Activated naive CD8-positive, alpha-beta T cell treated with anti-CD3 and anti-CD28 coated beads, Interleukin-2, amount 10 ng/mL, durations not matched to agents 7 days and 5 days (primary cell): ENCODE measurements around the gene STX8. TPM values are rescaled to one million over a fixed set of nuclear protein-coding genes. Genes with fewer than 3 reads are reported as not detected.
"Not testable (repeated sequence)": the region's sequence is repeated elsewhere in the genome, so short reads cannot be mapped to it uniquely, and the experiment has no call there.

Experiments
- ATAC-seq: fragments of 150-1000 bp; cut with Tn5 transposase; one replicate; pipeline ENCODE4 v1.10.0; 2021; ENCODE audit warnings: low read depth, moderate library complexity
- POLR2A ChIA-PET: fragments of 350-600 bp; sonication (Branson Sonifier 250); formaldehyde crosslinking; loops from one replicate; lab custom pipeline; 2021; ENCODE audit warnings: antibody characterized with exemption; lab: Charles Lee
- DNase-seq: peaks from one replicate; pipeline ENCODE4 v3.0.0; 2021
- H3K27ac Mint-ChIP-seq: one replicate; pipeline ENCODE4 v1.8.0; 2022; ENCODE audit warnings: mild to moderate bottlenecking, mixed read lengths
- H3K27me3 Mint-ChIP-seq: one replicate; pipeline ENCODE4 v1.8.0; 2022; ENCODE audit warnings: mild to moderate bottlenecking, moderate library complexity, mixed read lengths
- H3K36me3 Mint-ChIP-seq: one replicate; pipeline ENCODE4 v1.8.0; 2021; ENCODE audit warnings: mild to moderate bottlenecking, mixed read lengths
- H3K4me1 Mint-ChIP-seq: one replicate; pipeline ENCODE4 v1.8.0; 2021; ENCODE audit warnings: mixed read lengths
- H3K4me3 Mint-ChIP-seq: one replicate; pipeline ENCODE4 v1.8.0; 2022; ENCODE audit warnings: mild to moderate bottlenecking, moderate library complexity, mixed read lengths
- H3K9me3 Mint-ChIP-seq: one replicate; pipeline ENCODE4 v1.8.0; 2021; ENCODE audit warnings: mixed read lengths
- total RNA-seq, 2 experiments: library from RNA; stranded (reverse); gene quantifications; one replicate each; pipeline ENCODE4 v1.2.3, GENCODE V29; 2021

STX8 gene
- total RNA-seq, 2 experiments from 2014 or later, result 62.6 to 68.9 TPM

GRCh38 chr17:9382626-9383025, 193.0 kb downstream of the STX8 start:
- no peak overlapping the region for H3K4me3 Mint-ChIP-seq
- H3K27me3 Mint-ChIP-seq, result no peaks in the 10 kb centered on the region
- H3K36me3 Mint-ChIP-seq, result peaks cover 9% of the 10 kb centered on the region
- H3K27ac Mint-ChIP-seq, result no peak overlapping the region
- POLR2A ChIA-PET, result no interaction called here
- ATAC-seq (no peak), DNase-seq (no peak)
- H3K4me1 Mint-ChIP-seq, result no peaks in the 10 kb centered on the region
- no peaks in the 10 kb centered on the region for H3K9me3 Mint-ChIP-seq

- DNase-seq, result no peak
- no peaks in the 10 kb centered on the region for H3K4me1 Mint-ChIP-seq
- no peaks in the 10 kb centered on the region for H3K27me3 Mint-ChIP-seq
- no peaks in the 10 kb centered on the region for H3K9me3 Mint-ChIP-seq
- POLR2A ChIA-PET, result no interaction called here
- peaks cover 18% of the 10 kb centered on the region for H3K36me3 Mint-ChIP-seq
- H3K4me3 Mint-ChIP-seq, result no peak overlapping the region
- ATAC-seq, result no peak
- H3K27ac Mint-ChIP-seq, result no peak overlapping the region
Observed at GRCh38 chr17:9381068-9381467, 194.6 kb downstream of the STX8 start.

- H3K4me3 Mint-ChIP-seq, result no peak overlapping the region
- no peaks in the 10 kb centered on the region for H3K4me1 Mint-ChIP-seq
- no peak overlapping the region for H3K27ac Mint-ChIP-seq
- no peak for ATAC-seq
- DNase-seq, result no peak
- POLR2A ChIA-PET, result no interaction called here
- H3K27me3 Mint-ChIP-seq, result no peaks in the 10 kb centered on the region
- H3K9me3 Mint-ChIP-seq, result no peaks in the 10 kb centered on the region
- H3K36me3 Mint-ChIP-seq, result peaks cover 21% of the 10 kb centered on the region
Observed at GRCh38 chr17:9380361-9380760, 195.3 kb downstream of the STX8 start.

- POLR2A ChIA-PET, H3K27ac Mint-ChIP-seq: not testable (repeated sequence)
- peaks cover 18% of the 10 kb centered on the region for H3K36me3 Mint-ChIP-seq
Observed at GRCh38 chr17:9376177-9376576, 199.4 kb downstream of the STX8 start.

GRCh38 chr17:9371019-9371418, 204.6 kb downstream of the STX8 start:
- no peak for ATAC-seq
- POLR2A ChIA-PET, result no interaction called here
- Mint-ChIP-seq H3K4me3 (no peak overlapping the region), H3K9me3 (no peaks in the 10 kb centered on the region), H3K4me1 (no peaks in the 10 kb centered on the region), H3K27me3 (no peaks in the 10 kb centered on the region), H3K27ac (no peak overlapping the region), H3K36me3 (peaks cover 2% of the 10 kb centered on the region)
- no peak for DNase-seq

More at GRCh38 chr17:9376177-9376576, 199.4 kb downstream of the STX8 start:
- H3K27me3 Mint-ChIP-seq, DNase-seq, H3K4me3 Mint-ChIP-seq, H3K4me1 Mint-ChIP-seq, ATAC-seq, H3K9me3 Mint-ChIP-seq: not testable (repeated sequence)

GRCh38 chr17:9370467-9370866, 205.2 kb downstream of the STX8 start:
- Mint-ChIP-seq H3K27me3 (no peaks in the 10 kb centered on the region), H3K36me3 (no peaks in the 10 kb centered on the region), H3K27ac (no peak overlapping the region), H3K4me1 (no peaks in the 10 kb centered on the region), H3K9me3 (no peaks in the 10 kb centered on the region), H3K4me3 (no peak overlapping the region)
- ATAC-seq (no peak), DNase-seq (no peak)
- POLR2A ChIA-PET, result no interaction called here

- no peaks in the 10 kb centered on the region for H3K36me3 Mint-ChIP-seq
- no peak overlapping the region for H3K27ac Mint-ChIP-seq
Observed at GRCh38 chr17:9368631-9369030, 207.0 kb downstream of the STX8 start.

GRCh38 chr17:9367156-9367555, 208.5 kb downstream of the STX8 start:
- Mint-ChIP-seq H3K9me3 (no peaks in the 10 kb centered on the region), H3K27ac (no peak overlapping the region), H3K4me1 (no peaks in the 10 kb centered on the region), H3K27me3 (no peaks in the 10 kb centered on the region), H3K36me3 (no peaks in the 10 kb centered on the region), H3K4me3 (no peak overlapping the region)
- no peak for DNase-seq
- POLR2A ChIA-PET, result no interaction called here
- ATAC-seq, result no peak

More at GRCh38 chr17:9368631-9369030, 207.0 kb downstream of the STX8 start:
- Mint-ChIP-seq H3K4me3 (no peak overlapping the region), H3K27me3 (no peaks in the 10 kb centered on the region), H3K9me3 (no peaks in the 10 kb centered on the region), H3K4me1 (no peaks in the 10 kb centered on the region)
- ATAC-seq (no peak), DNase-seq (no peak)
- POLR2A ChIA-PET, result no interaction called here

GRCh38 chr17:9364837-9365430, 210.7 kb downstream of the STX8 start:
- no peak for DNase-seq
- Mint-ChIP-seq H3K27ac (no peak overlapping the region), H3K9me3 (no peaks in the 10 kb centered on the region), H3K4me3 (no peak overlapping the region), H3K27me3 (no peaks in the 10 kb centered on the region), H3K36me3 (no peaks in the 10 kb centered on the region), H3K4me1 (no peaks in the 10 kb centered on the region)
- POLR2A ChIA-PET, result no interaction called here
- no peak for ATAC-seq

GRCh38 chr17:9363440-9364350, 211.9 kb downstream of the STX8 start:
- POLR2A ChIA-PET, result interaction anchor here (0.6 kb wide), 1 partner anchor 644 kb away, joined by 4 read pairs; no protein-coding TSS in a partner anchor
- no peak overlapping the region for H3K27ac Mint-ChIP-seq
- no peaks in the 10 kb centered on the region for H3K27me3 Mint-ChIP-seq
- DNase-seq, result no peak
- no peak overlapping the region for H3K4me3 Mint-ChIP-seq
- H3K4me1 Mint-ChIP-seq, result no peaks in the 10 kb centered on the region
- no peaks in the 10 kb centered on the region for H3K36me3 Mint-ChIP-seq
- H3K9me3 Mint-ChIP-seq, result no peaks in the 10 kb centered on the region
- no peak for ATAC-seq

- peaks cover 2% of the 10 kb centered on the region for H3K4me1 Mint-ChIP-seq
- DNase-seq, result no peak
- no peaks in the 10 kb centered on the region for H3K36me3 Mint-ChIP-seq
- POLR2A ChIA-PET, result no interaction called here
- ATAC-seq, result no peak
- no peak overlapping the region for H3K4me3 Mint-ChIP-seq
- no peak overlapping the region for H3K27ac Mint-ChIP-seq
- H3K27me3 Mint-ChIP-seq, result no peaks in the 10 kb centered on the region
- H3K9me3 Mint-ChIP-seq, result no peaks in the 10 kb centered on the region
Observed at GRCh38 chr17:9361188-9361955, 214.2 kb downstream of the STX8 start.

GRCh38 chr17:9360677-9361081, 214.9 kb downstream of the STX8 start:
- POLR2A ChIA-PET, result no interaction called here

GRCh38 chr17:9356488-9356911, 219.1 kb downstream of the STX8 start:
- Mint-ChIP-seq H3K9me3 (no peaks in the 10 kb centered on the region), H3K27ac (no peak overlapping the region), H3K4me3 (no peak overlapping the region), H3K4me1 (peaks cover 3% of the 10 kb centered on the region), H3K36me3 (no peaks in the 10 kb centered on the region), H3K27me3 (no peaks in the 10 kb centered on the region)
- DNase-seq, result no peak
- ATAC-seq, result no peak
- POLR2A ChIA-PET, result interaction anchor here (1.1 kb wide), 1 partner anchor 115 kb away, joined by 7 read pairs; no protein-coding TSS in a partner anchor

More at GRCh38 chr17:9360677-9361081, 214.9 kb downstream of the STX8 start:
- ATAC-seq (no peak), DNase-seq (no peak)
- H3K4me1 Mint-ChIP-seq, result peaks cover 3% of the 10 kb centered on the region
- no peak overlapping the region for H3K4me3 Mint-ChIP-seq
- H3K27me3 Mint-ChIP-seq, result no peaks in the 10 kb centered on the region
- no peaks in the 10 kb centered on the region for H3K36me3 Mint-ChIP-seq
- no peaks in the 10 kb centered on the region for H3K9me3 Mint-ChIP-seq
- H3K27ac Mint-ChIP-seq, result no peak overlapping the region
